Measurements from ENCODE around the gene CPHXL. TPM values are rescaled to one million over a fixed set of nuclear protein-coding genes. Genes with fewer than 3 reads are reported as not detected.

CPHXL gene
- total RNA-seq, 4 donors from 2014 or later: not detected

- DNase-seq (ENCODE audit: low spot score) (no peak), ATAC-seq (ENCODE audit: low FRiP score) (no peak)
- TF ChIP-seq CTCF (IDR thresholded peaks at IDR 0.05): no peak
Observed at GRCh38 chr16:75760018-75760519, 33.8 kb upstream of the CPHXL start.

DNA sequence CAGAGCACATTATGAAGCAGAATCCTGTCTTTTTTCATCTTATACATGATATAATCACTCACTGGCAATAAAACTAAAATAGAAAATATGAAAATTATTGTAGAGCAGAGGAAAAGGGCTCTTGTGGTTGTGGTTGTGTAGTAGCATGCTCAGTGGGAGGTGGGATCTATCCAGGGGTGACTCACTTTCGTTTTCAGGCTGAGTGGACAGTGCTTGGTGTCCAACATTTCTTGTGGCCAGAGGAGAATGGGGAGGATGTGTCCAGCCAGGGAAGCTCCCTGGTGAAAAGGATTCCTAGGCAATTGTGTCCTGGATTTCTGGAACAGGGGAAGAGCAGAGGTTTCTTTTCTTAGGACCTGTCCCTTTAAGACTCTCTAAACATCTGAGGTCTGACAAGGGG, 31.9 kb upstream of the CPHXL start:
- no peak for TF ChIP-seq CTCF (IDR thresholded peaks at IDR 0.05)
- no peak for ATAC-seq (ENCODE audit: low FRiP score)
- DNase-seq (ENCODE audit: low spot score): no peak

DNA sequence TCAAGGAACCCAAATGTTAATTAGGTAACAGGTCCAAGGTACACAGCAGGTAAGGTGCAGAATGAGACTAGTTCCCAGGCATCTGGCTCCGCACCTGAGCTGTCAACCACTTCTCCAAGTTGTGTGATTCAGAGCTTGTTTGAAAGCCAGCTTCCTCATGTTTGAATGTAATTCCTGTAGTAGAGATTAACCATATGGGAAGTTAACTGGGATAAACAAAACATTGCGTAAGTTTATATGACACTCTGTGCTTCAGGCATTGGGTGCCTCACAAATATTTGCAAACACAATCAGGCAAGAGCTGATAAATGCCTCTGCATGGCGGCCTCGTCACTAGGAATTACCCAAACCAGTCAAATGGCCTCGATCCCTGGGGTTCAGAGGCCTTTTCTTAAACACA, 27.9 kb upstream of the CPHXL start:
- DNase-seq (ENCODE audit: low spot score) (no peak), ATAC-seq (ENCODE audit: low FRiP score) (no peak)
- TF ChIP-seq CTCF (IDR thresholded peaks at IDR 0.05): no peak

DNA sequence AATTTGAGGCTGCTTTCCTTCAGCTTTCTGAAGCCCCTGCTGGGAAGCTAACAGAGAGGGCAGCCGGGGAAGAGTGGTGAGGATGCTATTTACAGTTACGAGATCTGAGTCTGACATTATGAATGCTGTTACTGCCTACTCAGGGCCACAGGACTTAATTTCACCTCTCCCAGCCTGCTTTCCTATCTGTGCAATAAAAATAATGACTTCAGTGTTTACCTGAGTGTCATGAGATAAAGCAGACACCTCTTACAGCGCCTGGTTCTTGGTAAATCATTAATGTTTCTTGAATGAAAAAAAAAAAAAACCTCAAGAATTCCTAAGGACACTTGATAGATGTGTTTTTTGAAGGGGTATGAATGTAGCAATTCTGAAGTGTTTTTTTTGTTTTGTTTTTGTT, 24.2 kb upstream of the CPHXL start:
- TF ChIP-seq CTCF (IDR thresholded peaks at IDR 0.05): no peak
- DNase-seq (ENCODE audit: low spot score) (no peak), ATAC-seq (ENCODE audit: low FRiP score) (no peak)

DNA sequence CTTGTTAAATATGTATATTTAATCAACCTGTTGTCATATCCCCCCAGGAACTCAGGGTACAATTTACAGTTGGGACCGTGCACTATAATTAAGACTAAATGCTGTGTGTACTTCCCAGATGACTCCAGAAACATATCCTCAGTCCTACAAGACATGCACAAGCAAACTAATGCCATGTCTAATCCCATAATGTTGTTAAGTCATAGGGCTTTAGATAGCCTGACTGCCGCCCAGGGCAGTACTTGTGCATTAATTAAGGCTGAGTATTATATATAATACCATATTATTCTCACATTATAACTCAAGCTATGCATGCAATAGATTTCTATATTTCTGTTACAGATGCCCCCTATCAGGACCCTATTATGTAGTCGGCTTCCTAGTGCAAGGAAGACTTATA, 20.1 kb upstream of the CPHXL start:
- DNase-seq (ENCODE audit: low spot score) (no peak), ATAC-seq (ENCODE audit: low FRiP score) (no peak)
- no peak for TF ChIP-seq CTCF (IDR thresholded peaks at IDR 0.05)

DNA sequence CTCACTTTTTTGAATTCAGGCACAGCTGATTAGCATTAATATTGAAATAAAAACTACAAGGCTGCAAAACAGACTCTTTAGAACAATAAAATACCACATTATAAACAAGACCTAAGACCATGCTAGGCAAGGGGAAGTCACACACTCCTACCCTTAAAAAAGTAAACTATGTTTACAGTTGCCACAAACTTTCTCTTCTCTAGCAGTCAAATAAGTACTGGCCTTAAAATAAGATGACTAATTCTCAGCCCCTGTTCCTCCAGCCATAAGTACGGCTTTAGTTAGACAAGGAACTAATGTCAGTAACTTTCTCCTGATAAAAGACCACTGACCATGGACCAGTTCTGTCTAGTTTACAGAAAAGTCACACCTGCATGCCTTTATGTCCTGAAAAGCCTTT, 19.5 kb upstream of the CPHXL start:
- DNase-seq (ENCODE audit: low spot score): no peak
- no peak for ATAC-seq (ENCODE audit: low FRiP score)
- no peak for TF ChIP-seq CTCF (IDR thresholded peaks at IDR 0.05)

GRCh38 chr16:75745242-75745641, 19.0 kb upstream of the CPHXL start:
- DNase-seq (ENCODE audit: low spot score) (no peak), ATAC-seq (ENCODE audit: low FRiP score) (no peak)
- no peak for TF ChIP-seq CTCF (IDR thresholded peaks at IDR 0.05)
